Epithelial cell of prostate (primary cell): ENCODE data around the gene IRF8.
"Not testable (repeated sequence)": the region's sequence is repeated elsewhere in the genome, so short reads cannot be mapped to it uniquely, and the experiment has no call there.

ENCODE experiments used
- DNase-seq: peaks from one replicate; pipeline ENCODE4 v3.0.0-alpha.2; 2011; ENCODE audit warnings: low read depth, low spot score
- H3K27ac ChIP-seq: fragments of 450-650 bp; 2 replicates; pipeline ENCODE4 v1.5.1; 2017; ENCODE audit warnings: mild to moderate bottlenecking

IRF8 gene

GRCh38 chr16:85891033-85891775 is 7.8 kb upstream of the IRF8 start:
- DNase-seq: peak; percentile 52
- H3K27ac ChIP-seq: no peak overlapping the region

DNA sequence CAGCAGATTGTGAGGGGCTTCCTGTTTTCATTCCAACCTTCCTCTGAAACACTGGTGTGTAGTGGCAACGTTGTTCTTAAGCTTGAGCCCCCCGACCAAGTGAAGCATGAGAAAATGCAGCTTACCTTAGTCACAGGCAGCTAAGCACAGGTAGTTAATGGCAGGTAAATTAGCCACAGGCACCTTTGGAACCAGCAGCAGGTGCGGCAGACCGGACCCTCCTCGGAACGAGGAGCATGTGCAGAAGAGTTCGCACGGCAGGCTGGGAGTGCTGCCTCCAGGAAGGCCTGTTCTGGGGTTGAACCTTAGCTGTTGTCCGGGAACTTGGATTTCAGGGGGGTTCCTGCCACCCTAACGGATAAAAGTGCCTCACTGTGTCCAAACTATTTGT is 7.2 kb upstream of the IRF8 start:
- H3K27ac ChIP-seq: no peak overlapping the region
- DNase-seq: no peak

- no peak for DNase-seq
- no peak overlapping the region for H3K27ac ChIP-seq
These were observed 6.2 kb upstream of the IRF8 start for GRCh38 chr16:85892760-85893159.

DNA sequence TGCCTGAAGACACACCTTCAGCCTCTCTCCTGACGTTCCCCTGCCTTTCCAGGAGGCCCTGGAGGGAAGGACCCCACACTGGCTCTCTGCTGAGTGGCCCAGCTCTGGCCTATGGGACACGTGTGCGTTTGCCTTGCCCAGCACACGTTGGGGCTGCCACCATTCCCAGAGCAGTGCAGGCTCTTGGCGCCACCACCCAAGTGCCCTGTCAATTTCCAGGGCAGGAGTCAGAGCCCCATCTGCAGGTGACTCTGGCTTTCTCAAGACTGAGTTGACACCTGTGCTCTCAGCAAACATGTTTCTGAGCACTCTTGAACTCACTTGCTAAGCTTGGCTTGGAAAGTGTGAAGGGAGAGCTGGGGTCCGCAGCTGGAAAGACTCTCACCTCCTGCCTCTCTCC is 4.7 kb upstream of the IRF8 start:
- no peak overlapping the region for H3K27ac ChIP-seq
- DNase-seq: no peak

- no peak overlapping the region for H3K27ac ChIP-seq
- no peak for DNase-seq
These were observed 1.6 kb upstream of the IRF8 start for GRCh38 chr16:85897382-85897781.

GRCh38 chr16:85899444-85899843 is 482 bp downstream of the IRF8 start:
- no peak for DNase-seq
- no peak overlapping the region for H3K27ac ChIP-seq

DNA sequence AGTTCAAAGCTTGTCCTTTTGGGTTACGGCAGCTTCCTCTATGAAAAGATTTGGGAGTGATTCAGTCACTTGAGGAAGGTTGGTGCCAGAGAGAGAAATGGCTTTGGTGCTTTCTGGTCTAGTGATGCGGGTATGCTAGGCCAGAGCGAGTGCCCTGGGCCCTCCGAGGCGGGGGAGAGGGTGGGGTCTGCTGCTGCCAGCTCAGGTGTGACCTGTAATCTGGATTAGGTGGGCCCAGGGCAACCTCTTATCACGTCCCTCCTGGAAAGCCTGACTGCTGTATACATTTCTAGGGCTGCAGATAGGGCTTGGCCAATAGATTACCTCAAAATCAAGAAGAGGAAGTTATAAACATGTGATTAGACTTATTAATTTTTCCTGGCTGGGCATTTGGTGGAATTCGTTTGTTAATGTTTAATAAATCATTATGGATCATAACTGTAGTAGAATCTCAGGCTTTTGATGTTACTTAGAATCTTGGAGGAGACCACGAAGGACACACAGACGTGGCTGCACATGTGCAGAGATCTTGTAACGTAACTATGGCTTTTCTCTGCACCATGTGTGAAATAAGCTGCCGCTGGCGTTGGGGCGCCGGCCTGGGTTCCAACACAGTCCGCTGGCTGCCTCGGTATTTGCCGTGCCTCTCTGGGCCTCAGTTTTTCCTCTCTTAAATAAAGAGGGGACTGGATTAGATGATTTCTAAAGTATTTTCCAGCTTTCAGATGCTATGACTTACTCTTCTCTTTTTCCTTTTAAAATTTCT is 1.2 kb downstream of the IRF8 start:
- H3K27ac ChIP-seq: no peak overlapping the region

DNA sequence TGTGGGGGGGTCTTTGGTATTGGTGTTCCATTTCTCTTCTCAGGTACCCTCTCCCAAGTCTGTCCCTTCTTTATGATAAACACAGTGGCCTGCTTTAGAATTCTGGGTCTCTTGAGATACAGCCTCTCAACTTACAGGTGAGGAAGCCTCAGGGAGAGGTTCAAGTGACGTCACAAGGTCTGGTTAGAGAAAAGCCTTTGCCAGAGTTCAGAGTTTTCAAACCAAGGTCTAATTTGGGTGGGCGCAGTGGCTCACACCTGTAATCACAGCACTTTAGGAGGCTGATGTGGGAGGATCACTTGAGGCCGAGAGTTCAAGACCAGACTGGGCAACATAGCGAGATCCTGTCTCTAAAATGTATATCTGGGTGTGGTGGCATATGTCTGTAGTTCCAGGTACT is 2.1 kb downstream of the IRF8 start:
- no peak overlapping the region for H3K27ac ChIP-seq
- DNase-seq: no peak

More for the DNA sequence above, 1.2 kb downstream of the IRF8 start:
- no peak for DNase-seq

- H3K27ac ChIP-seq: no peak overlapping the region
- DNase-seq: no peak
These were observed 2.9 kb downstream of the IRF8 start for GRCh38 chr16:85901773-85902365.

GRCh38 chr16:85902366-85903155 is 3.6 kb downstream of the IRF8 start:
- no peak overlapping the region for H3K27ac ChIP-seq
- no peak for DNase-seq

- DNase-seq: no peak
- H3K27ac ChIP-seq: no peak overlapping the region
These were observed 4.6 kb downstream of the IRF8 start for GRCh38 chr16:85903559-85903958.

- no peak overlapping the region for H3K27ac ChIP-seq
- no peak for DNase-seq
These were observed 6.4 kb downstream of the IRF8 start for GRCh38 chr16:85905110-85906095.

DNA sequence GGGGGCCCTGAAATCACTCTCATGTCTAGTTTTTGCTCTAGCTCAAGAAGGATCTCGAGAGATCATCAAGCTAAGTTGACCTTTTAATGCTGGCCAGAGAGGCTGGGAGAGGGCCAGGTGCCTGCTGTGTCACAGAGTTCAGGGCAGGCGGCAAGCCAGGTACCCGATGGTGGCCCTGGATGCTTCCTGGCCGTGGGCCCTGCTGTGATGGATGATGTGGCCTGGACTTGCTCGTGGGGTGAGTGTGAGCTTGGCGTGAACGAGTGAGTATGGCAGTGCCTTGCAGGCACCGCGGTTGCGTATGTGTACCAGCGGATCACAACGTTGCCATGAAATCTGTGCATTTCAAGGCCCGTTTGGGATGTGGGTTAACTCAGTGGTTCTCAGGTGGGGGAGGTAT is 7.4 kb downstream of the IRF8 start:
- DNase-seq: no peak
- no peak overlapping the region for H3K27ac ChIP-seq

DNA sequence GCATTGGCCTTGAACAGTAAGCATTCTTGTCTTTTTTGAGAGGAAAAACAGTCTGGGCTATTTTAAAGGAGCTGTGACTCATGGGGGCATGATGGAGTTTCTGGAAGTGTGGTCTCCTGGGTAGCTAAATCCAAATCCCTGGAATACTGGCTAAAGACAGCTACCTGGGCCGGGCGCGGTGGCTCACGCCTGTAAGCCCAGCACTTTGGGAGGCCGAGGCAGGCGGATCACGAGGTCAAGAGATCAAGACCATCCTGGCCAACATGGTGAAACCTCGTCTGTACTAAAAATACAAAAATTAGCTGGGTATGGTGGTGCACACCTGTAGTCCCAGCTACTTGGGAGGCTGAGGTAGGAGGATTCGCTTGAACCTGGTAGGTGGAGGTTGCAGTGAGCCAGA is 8.3 kb downstream of the IRF8 start:
- H3K27ac ChIP-seq, DNase-seq: not testable (repeated sequence)

DNA sequence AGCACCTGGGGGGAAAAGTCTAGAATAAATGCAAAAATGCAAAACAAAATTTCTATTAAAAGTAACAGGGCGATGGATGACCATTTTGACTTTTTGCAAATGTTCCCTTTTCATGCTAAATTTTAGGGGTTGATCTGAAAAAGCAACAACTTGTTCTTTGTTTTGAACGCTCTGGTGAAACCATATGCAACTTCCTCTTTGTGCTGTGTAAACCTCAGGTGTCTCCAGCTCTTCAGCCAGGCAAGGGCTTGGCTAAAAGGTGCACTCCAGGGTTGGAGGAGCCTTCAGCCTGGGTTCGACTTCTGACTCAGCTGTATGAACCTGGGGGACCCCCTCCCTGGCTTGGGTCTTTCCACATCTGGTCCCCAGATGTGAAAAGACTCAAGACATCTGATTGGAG is 9.5 kb downstream of the IRF8 start:
- no peak for DNase-seq
- H3K27ac ChIP-seq: no peak overlapping the region

- H3K27ac ChIP-seq: no peak overlapping the region
- no peak for DNase-seq
These were observed 10.1 kb downstream of the IRF8 start for GRCh38 chr16:85908889-85909589.

DNA sequence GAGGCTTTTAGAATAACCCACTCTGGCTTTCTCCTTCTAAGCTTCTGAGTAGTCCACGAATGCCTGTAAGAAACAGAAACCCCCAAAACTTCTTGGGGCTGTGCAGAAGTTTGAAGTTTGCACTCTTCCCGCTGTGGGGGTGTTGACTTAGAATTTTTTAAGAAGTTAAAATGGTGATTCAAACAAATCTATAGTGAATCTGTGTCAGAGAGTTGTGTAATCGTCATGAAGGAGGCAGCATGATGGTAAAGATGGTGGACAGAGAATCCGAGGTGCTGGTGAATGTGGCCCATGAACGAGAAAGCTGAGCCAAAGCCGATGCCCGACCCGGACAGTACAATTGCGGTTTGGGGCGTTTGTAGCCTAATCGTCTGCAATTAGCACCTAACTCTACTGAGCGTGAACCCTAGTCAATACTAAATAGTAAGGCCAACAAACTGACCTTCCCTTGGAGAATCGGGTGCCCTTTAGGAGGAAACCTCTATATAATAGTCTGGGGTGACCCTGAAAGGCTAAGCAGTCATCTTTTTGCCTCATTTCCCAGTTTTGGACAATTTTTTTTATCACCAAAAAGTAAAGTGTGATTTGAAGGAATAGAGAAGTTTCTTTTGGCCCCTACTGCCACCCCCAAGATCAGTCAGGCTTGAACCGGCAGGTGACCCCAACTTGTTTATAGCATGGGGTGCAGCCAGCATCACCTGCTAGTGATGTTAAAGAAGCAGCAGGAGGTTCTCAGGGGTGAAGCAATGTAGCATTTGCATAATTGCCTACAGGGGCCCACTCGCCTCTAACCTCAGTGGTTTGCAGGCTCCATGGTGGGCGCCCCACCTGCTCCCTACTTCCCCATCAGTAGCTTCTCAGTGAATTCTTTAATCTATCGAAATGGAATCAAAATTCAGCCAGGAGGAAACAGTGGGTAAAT is 11.2 kb downstream of the IRF8 start:
- no peak for DNase-seq
- H3K27ac ChIP-seq: no peak overlapping the region

- H3K27ac ChIP-seq: no peak overlapping the region
- DNase-seq: no peak
These were observed 11.9 kb downstream of the IRF8 start for GRCh38 chr16:85910854-85911247.
